GM12878 (cell line): ENCODE results near the gene ETNK1.

Experiments used
- BMI1 ChIP-seq: fragments of 450-650 bp; IDR thresholded peaks from 2 replicates; pipeline ENCODE4 v1.6.1; 2016; ENCODE audit warnings: mild to moderate bottlenecking, moderate library complexity, borderline replicate concordance
- CHD2 ChIP-seq: IDR thresholded peaks from 2 replicates; pipeline ENCODE4 v1.6.1; 2011; ENCODE audit warnings: low read depth, low read length, improper control_type of control experiment, borderline replicate concordance
- CTCF ChIP-seq, 3 experiments: IDR thresholded peaks in 2 of 3; conservative IDR thresholded peaks in 1 of 3; 2 replicates each; pipeline ENCODE4 v1.5.1; 2011; ENCODE audit warnings: low read depth in 3 of 3, low read length in 3 of 3, mild to moderate bottlenecking in 3 of 3, control low read depth in 2 of 3, moderate library complexity in 2 of 3, inconsistent platforms in 1 of 3, mixed read lengths in 1 of 3; ENCODE audit not compliant: control insufficient read depth in 2 of 3, insufficient read depth in 1 of 3; ENCODE audit errors: extremely low read depth in 1 of 3
- EZH2 ChIP-seq: IDR thresholded peaks from 2 replicates; pipeline ENCODE4 v1.6.1; 2012; ENCODE audit warnings: low read depth, mild to moderate bottlenecking, control low read depth, inconsistent platforms, low read length, borderline replicate concordance; ENCODE audit not compliant: control insufficient read depth
- NFYB ChIP-seq: IDR thresholded peaks from 2 replicates; pipeline ENCODE4 v1.6.1; 2011; ENCODE audit warnings: low read depth, mild to moderate bottlenecking, low read length, improper control_type of control experiment, moderate library complexity; ENCODE audit not compliant: insufficient read depth
- SRF ChIP-seq, 2 experiments: IDR thresholded peaks; 2 replicates each; pipeline ENCODE4 v1.6.1; 2011; ENCODE audit warnings: low read depth in 2 of 2, low read length in 2 of 2, mild to moderate bottlenecking in 1 of 2, moderate library complexity in 1 of 2

GRCh38 chr12:22656376-22656775 is 31.4 kb downstream of the ETNK1 start:
- TF ChIP-seq NFYB (no peak), EZH2 (no peak), BMI1 (no peak), CHD2 (no peak), SRF (IDR thresholded peaks at IDR 0.05; ENCODE audit: low read depth in 2 of 2, low read length in 2 of 2) (no peak), CTCF (IDR thresholded peaks at IDR 0.05 in 2 of 3, conservative IDR thresholded peaks at IDR 0.05 in 1 of 3; ENCODE audit: control insufficient read depth in 2 of 3, extremely low read depth in 1 of 3, insufficient read depth in 1 of 3, low read depth in 3 of 3, low read length in 3 of 3) (no peak)
